Common myeloid progenitor, CD34-positive (primary cell): Measurements from ENCODE around the gene PIM1.

Experiments
- CTCF ChIA-PET: fragments of 350-600 bp; sonication (Branson Sonifier 250); formaldehyde crosslinking; loops from one replicate; lab custom pipeline; 2021; ENCODE audit warnings: antibody characterized with exemption; lab: Charles Lee
- POLR2A ChIA-PET: fragments of 350-600 bp; sonication (Branson Sonifier 250); formaldehyde crosslinking; loops from one replicate; lab custom pipeline; 2021; ENCODE audit warnings: antibody characterized with exemption; lab: Charles Lee
- DNase-seq, 3 donors: peaks; one replicate each; pipeline versions ENCODE4 v3.0.0 to v3.0.0-alpha.2; 2013
- H3K27ac ChIP-seq, 2 experiments: 1 replicate in 1 of 2; 2 replicates in 1 of 2; pipeline ENCODE4 v1.7.0; 2013; ENCODE audit warnings: inconsistent platforms in 2 of 2, low read length in 2 of 2, mild to moderate bottlenecking in 2 of 2, low read depth in 1 of 2, moderate library complexity in 1 of 2; ENCODE audit not compliant: severe bottlenecking in 2 of 2, insufficient read depth in 1 of 2, poor library complexity in 1 of 2
- H3K27me3 ChIP-seq, 5 experiments: replicated peaks in 2 of 5; 1 replicate in 3 of 5; 2 replicates in 2 of 5; pipeline versions ENCODE4 v1.6.1 to v1.7.0; 2013; ENCODE audit warnings: low read length in 4 of 5, mild to moderate bottlenecking in 2 of 5, moderate library complexity in 2 of 5, inconsistent platforms in 1 of 5; ENCODE audit not compliant: insufficient read depth in 5 of 5, control insufficient read depth in 4 of 5
- H3K36me3 ChIP-seq, 4 experiments: 1 replicate in 2 of 4; 2 replicates in 2 of 4; pipeline versions ENCODE4 v1.6.1 to v1.7.0; 2013; ENCODE audit warnings: low read length in 3 of 4, control low read depth in 1 of 4, mild to moderate bottlenecking in 1 of 4; ENCODE audit not compliant: control insufficient read depth in 4 of 4, insufficient read depth in 4 of 4
- H3K4me1 ChIP-seq, 4 experiments: 1 replicate in 3 of 4; 2 replicates in 1 of 4; pipeline versions ENCODE4 v1.6.1 to v1.7.1; 2013; ENCODE audit warnings: low read length in 3 of 4, mild to moderate bottlenecking in 3 of 4, control low read depth in 1 of 4, inconsistent platforms in 1 of 4, moderate library complexity in 1 of 4; ENCODE audit not compliant: control insufficient read depth in 4 of 4, insufficient read depth in 4 of 4; ENCODE audit errors: control extremely low read depth in 1 of 4
- H3K4me3 ChIP-seq, 7 experiments: 1 replicate in 4 of 7; 2 replicates in 3 of 7; pipeline versions ENCODE4 v1.5.1 to v1.7.0; 2013; ENCODE audit warnings: mild to moderate bottlenecking in 7 of 7, low read length in 6 of 7, moderate library complexity in 6 of 7, inconsistent platforms in 2 of 7, low read depth in 2 of 7, control low read depth in 1 of 7; ENCODE audit not compliant: insufficient read depth in 4 of 7, control insufficient read depth in 1 of 7; ENCODE audit errors: extremely low read depth in 1 of 7
- H3K9me3 ChIP-seq, 5 experiments: 1 replicate in 4 of 5; 2 replicates in 1 of 5; pipeline versions ENCODE4 v1.6.1 to v1.7.1; 2013; ENCODE audit warnings: low read length in 4 of 5, mild to moderate bottlenecking in 2 of 5, inconsistent platforms in 1 of 5, low read depth in 1 of 5, moderate library complexity in 1 of 5; ENCODE audit not compliant: control insufficient read depth in 4 of 5, insufficient read depth in 2 of 5; ENCODE audit errors: control extremely low read depth in 1 of 5
- WGBS: methylation state at CpG from one replicate; pipeline ENCODE4 v1.1.5; 2013; ENCODE audit not compliant: insufficient coverage; 5-methylcytosine and 5-hydroxymethylcytosine counted together

Gene PIM1

GRCh38 chr6:37171201-37171969 is 1.4 kb downstream of the PIM1 start:
- no peaks in the 10 kb centered on the region for H3K9me3 ChIP-seq
- H3K27me3 ChIP-seq, result no peaks in the 10 kb centered on the region
- DNase-seq, result no peak
- ChIA-PET POLR2A (interaction anchor here (0.6 to 5.4 kb wide), 10 partner anchors 10 to 153 kb away, joined by 3 to 35 read pairs (median 6); no protein-coding TSS in a partner anchor), CTCF (interaction anchor here (0.7 to 27.8 kb wide), 16 partner anchors 10 to 186 kb away, joined by 3 to 436 read pairs (median 7); partner anchors contain the start of gene MTCH1)
- WGBS, result under 1% methylated on average over 38 of the region's 45 CpGs
- peaks cover 0 to 54% (median 34%) of the 10 kb centered on the region in 4 experiments for H3K36me3 ChIP-seq
- H3K4me3 ChIP-seq, result peak overlapping the region; percentile 74 to 98 (median 97)
- H3K27ac ChIP-seq, result peak overlapping the region; percentile 68 to 93
- peaks cover 32 to 56% (median 47%) of the 10 kb centered on the region in 4 experiments for H3K4me1 ChIP-seq

- H3K27me3 ChIP-seq, result no peaks in the 10 kb centered on the region
- ChIA-PET POLR2A (interaction anchor here (0.6 to 5.4 kb wide), 12 partner anchors 9 to 186 kb away, joined by 3 to 35 read pairs (median 6); partner anchors contain the start of gene MTCH1), CTCF (interaction anchor here (0.7 to 27.8 kb wide), 20 partner anchors 9 to 196 kb away, joined by 3 to 436 read pairs (median 5); no protein-coding TSS in a partner anchor)
- peak overlapping the region; percentile 74 to 98 (median 97) for H3K4me3 ChIP-seq
- no peaks in the 10 kb centered on the region for H3K9me3 ChIP-seq
- H3K36me3 ChIP-seq, result peaks cover 0 to 54% (median 34%) of the 10 kb centered on the region in 4 experiments
- peak; percentile 90 to 95 (median 94) for DNase-seq
- WGBS, result 3% methylated on average over 9 of the region's 17 CpGs
- H3K4me1 ChIP-seq, result peaks cover 39 to 64% (median 55%) of the 10 kb centered on the region in 4 experiments
- H3K27ac ChIP-seq, result peak overlapping the region; percentile 68 to 93
Measured at GRCh38 chr6:37171970-37172812, 2.2 kb downstream of the PIM1 start.

- H3K36me3 ChIP-seq, result peaks cover 0 to 54% (median 34%) of the 10 kb centered on the region in 4 experiments
- DNase-seq, result no peak
- ChIA-PET CTCF (interaction anchor here (0.6 to 27.8 kb wide), 21 partner anchors 8 to 278 kb away, joined by 3 to 436 read pairs (median 4); no protein-coding TSS in a partner anchor), POLR2A (interaction anchor here (0.6 to 5.4 kb wide), 10 partner anchors 8 to 187 kb away, joined by 3 to 35 read pairs (median 6); partner anchors contain the start of gene MTCH1)
- no CpG with 5 or more reads among the region's 7 CpGs for WGBS
- H3K4me3 ChIP-seq, result peak overlapping the region in 6 of 7 experiments; percentile 74 to 98 (median 97)
- H3K4me1 ChIP-seq, result peaks cover 46 to 72% (median 63%) of the 10 kb centered on the region in 4 experiments
- H3K27me3 ChIP-seq, result no peaks in the 10 kb centered on the region
- no peaks in the 10 kb centered on the region for H3K9me3 ChIP-seq
- H3K27ac ChIP-seq, result peak overlapping the region; percentile 55 to 93
Measured at GRCh38 chr6:37172912-37173492, 3.0 kb downstream of the PIM1 start.

GRCh38 chr6:37173493-37174195 is 3.7 kb downstream of the PIM1 start:
- POLR2A ChIA-PET, result interaction anchor here (1.2 to 5.4 kb wide), 4 partner anchors 14 to 122 kb away, joined by 4 to 35 read pairs (median 8); no protein-coding TSS in a partner anchor
- 0% methylated on average over 6 of the region's 9 CpGs for WGBS

GRCh38 chr6:37174196-37174514 is 4.2 kb downstream of the PIM1 start:
- no peak for DNase-seq
- Histone ChIP-seq H3K4me3 (peak overlapping the region in 5 of 7 experiments; percentile 74 to 98 (median 97)), H3K4me1 (peaks cover 45 to 70% (median 65%) of the 10 kb centered on the region in 4 experiments), H3K27me3 (no peaks in the 10 kb centered on the region), H3K9me3 (no peaks in the 10 kb centered on the region), H3K27ac (peak overlapping the region; percentile 69 to 93), H3K36me3 (peaks cover 0 to 54% (median 34%) of the 10 kb centered on the region in 4 experiments)
- ChIA-PET POLR2A (interaction anchor here (1.2 to 2.3 kb wide), 2 partner anchors 31 to 34 kb away, joined by 4 to 7 read pairs; no protein-coding TSS in a partner anchor), CTCF (interaction anchor here (1.3 to 27.8 kb wide), 7 partner anchors 7 to 149 kb away, joined by 3 to 436 read pairs (median 89); no protein-coding TSS in a partner anchor)
- WGBS, result 10% methylated on average over 2 of the region's 3 CpGs

More at GRCh38 chr6:37173493-37174195, 3.7 kb downstream of the PIM1 start:
- no peaks in the 10 kb centered on the region for H3K27me3 ChIP-seq
- CTCF ChIA-PET, result interaction anchor here (0.6 to 27.8 kb wide), 13 partner anchors 8 to 279 kb away, joined by 3 to 436 read pairs (median 5); no protein-coding TSS in a partner anchor
- peaks cover 47 to 72% (median 67%) of the 10 kb centered on the region in 4 experiments for H3K4me1 ChIP-seq
- peak overlapping the region; percentile 69 to 93 for H3K27ac ChIP-seq
- H3K9me3 ChIP-seq, result no peaks in the 10 kb centered on the region
- peaks cover 0 to 54% (median 34%) of the 10 kb centered on the region in 4 experiments for H3K36me3 ChIP-seq
- DNase-seq, result peak in 1 of 3 donors; percentile 45
- peak overlapping the region in 6 of 7 experiments; percentile 8 to 98 (median 97) for H3K4me3 ChIP-seq
